Effector CD8-positive, alpha-beta T cell (primary cell): ENCODE measurements around the gene JAML.

Experiments used
- DNase-seq: peaks from one replicate; lab custom pipeline; 2025; lab: John Stamatoyannopoulos, UW

Gene JAML

DNA sequence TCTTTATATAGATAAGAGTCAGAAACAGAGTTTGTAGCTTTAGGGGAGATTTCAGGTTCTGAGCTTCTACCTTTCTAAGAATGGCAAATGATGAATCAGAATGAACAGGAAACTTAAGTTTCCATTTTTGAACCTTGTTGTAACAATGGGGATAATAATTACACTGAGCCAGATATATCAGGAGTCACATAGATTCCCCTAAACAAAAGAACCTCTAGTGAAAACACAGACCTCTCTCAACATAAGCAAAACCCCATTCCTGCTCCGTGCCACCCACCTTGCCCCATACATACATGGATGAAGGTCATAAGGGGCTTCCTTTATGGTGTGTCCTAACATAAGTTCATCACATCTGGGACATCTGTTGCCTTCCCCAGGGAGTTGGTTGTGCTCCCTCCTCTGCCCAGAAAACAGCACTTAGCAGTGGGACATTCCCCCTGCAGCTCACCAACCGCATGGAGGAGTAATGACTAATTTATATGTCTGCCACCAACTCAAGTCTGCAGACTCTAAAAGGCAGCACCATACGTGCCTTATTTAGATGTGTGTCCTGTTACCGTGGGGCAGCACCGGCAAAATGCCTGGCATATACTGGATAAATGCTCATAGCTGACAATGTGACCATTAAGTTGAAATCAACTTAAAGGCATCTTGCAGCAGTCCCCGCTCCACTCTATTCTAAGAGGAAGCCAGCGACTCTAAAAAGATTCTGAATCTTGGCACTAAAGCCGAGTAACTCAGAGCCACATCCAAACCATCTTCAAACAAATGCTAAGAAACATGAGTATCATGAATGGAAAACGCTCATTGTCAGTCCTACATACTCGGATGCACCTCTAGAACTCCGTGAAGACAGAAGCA is 8.0 kb downstream of the JAML start:
- DNase-seq: no peak

DNA sequence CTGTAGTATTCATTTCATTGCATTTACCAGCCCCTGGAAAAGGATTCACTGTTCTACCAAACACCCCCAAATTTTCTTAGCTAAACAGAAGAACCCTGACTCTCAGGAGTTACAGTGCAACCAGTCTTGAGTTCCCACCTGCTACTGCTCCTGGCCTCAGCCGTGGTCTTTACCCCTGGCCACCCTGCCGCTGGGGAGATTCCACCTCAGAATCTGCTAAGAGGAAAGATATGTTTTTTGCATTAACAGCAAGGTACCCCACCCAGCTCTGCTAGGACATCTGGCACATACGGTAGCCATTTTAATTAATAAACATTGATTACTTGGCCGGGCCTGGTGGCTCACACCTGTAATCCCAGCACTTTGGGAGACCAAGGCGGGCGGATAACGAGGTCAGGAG is 9.0 kb downstream of the JAML start:
- DNase-seq: no peak

DNA sequence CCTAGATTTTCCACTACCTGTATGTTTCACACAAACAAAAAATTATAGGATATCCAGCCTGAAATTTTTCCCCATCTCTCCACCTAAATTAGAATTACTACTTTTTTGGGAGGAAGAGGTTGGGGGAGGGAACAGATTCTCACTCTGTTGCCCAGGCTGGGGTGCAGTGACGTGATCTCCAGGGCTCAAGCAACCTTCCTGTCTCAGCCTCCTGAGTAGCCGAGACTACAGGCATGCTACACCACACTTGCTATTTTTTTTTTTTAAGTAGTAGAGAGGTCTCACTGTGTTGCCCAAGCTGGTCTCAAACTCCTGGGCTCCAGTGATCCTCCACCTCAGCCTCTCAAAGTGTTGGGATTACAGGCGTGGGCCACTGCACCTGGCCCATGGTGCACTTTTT is 9.5 kb downstream of the JAML start:
- no peak for DNase-seq

DNA sequence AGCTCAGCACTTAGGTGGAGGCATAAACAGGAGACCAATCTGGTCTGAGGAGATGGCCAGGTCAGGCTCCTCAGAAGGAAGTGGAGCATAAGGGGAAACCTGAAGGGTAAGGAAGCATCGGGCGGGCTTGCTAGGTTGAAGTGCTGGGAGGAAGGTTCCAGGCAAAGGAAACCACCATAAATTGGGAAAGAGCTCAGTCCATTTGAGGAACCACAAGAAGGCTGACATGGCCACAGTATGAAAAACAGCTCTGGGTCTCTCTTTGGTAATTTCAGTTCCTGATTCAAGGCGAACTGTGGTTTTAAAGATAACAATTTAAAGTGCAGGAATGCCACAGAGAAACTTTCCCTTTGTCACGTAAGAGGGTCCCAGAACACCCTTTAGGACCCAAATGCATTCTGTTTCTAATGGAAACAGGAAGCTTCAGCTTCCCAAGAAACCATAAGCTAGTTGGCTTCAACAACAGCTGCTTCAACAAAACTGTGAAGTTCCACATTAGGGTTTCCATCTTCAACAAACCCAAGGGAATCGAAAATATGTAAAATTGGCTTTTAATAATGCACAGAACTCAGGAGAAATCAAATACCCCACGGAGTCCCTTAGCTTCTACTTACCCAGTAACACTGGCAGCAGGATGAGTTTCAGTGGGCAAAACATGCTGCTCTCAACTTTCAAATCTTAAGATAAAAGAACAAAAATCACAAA is 10.4 kb downstream of the JAML start:
- DNase-seq: no peak

DNA sequence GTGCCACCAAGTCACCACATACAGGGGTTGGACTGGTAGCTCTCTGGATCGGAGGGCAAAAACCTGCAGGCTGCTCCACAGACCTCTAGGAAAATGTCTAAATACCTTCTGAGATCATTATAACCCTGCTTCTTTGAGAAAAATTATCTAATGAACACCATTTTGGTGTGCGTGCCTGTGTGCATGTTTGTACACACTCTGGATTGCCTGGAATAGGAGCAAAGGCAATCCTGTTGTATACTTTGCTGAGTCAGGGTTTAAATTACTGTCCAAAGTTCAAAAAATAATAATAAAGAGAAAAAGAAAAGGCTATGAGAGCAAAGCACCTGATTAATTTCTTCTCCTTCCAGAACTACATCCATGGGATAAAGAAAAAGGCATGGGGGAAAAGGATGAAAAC is 11.0 kb downstream of the JAML start:
- no peak for DNase-seq

DNA sequence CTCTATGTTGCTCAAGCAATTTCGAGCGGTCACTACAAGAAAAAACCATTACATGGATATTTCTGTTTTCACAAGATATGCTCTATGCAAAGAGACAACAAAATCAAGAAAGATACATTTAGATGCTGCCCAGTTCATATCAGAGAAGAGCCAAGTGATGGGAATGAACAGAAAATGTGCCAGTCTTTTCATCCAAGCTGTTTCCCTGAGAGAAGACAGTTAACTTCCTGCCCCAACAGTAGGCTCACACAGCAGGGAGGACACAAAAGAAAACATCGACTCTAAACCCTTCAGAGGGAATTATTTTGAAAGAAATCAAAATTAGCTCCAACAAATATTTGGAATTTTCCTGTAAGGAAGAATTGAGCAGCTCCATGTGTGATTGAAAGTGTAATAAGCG is 11.6 kb downstream of the JAML start:
- no peak for DNase-seq

DNA sequence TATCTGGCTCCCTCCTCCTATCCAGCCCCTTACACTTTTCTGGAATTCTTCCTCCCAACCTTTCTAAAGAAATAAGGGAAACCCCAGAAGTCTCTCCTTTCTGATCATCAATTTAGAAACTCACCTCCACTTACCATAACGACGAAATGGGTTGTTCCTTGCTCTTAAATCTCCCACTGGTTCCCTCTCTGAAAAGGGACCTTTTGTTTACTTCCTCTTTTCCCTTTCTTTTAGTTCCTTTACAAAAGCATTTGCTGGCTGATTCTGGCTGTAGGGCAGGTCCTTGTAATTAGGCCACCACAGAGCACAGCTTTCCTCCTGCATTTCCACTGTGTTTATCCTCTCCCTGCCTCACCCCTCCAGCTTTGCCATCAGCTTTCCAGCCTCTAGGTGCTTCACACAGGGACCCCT is 12.0 kb downstream of the JAML start:
- DNase-seq: no peak

DNA sequence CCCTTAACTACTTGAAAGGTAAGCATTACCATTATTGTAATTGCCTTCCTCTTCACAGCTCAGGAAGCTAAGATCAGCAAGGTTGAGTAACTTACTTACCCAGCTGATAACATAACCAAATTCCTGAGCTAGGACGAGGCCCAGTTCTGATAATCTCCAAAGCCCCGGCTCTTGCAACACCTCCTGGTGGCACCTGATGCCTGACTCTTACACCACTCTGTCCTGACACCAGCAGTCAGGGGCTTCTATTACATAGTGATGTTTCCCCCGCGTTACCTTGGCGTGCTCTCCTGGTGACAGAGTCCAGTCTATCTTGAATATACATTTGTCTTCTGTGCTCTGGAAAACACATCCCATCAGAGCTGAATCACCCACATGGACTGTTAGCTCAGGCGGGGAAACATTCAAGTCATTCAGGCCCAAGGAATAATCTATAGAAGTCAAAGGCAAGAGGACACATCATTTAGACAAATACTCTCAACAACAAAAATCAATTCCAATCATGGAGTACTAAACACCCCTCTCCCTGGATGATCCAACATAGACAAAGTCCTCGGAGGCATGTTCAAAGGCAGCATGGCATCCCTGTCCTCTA is 12.6 kb downstream of the JAML start:
- DNase-seq: no peak

DNA sequence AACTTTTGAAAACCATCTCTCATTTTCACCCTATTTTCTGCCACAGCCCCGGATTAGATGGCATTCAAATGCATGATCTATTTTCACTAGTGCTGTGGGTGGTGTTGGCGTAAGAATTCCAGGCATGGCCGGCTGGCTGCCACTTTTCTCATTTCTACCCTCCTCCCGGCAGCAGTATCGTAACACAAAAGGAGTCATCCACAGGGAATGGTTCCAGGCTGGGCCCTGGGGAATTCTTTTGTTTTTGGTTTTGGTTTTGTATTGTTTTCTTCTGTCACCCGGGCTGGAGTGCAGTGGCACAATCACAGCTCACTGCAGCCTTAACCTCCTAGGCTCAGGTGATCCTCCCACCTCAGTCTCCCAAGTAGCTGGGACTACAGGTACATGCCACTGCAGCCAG is 13.8 kb downstream of the JAML start:
- no peak for DNase-seq

DNA sequence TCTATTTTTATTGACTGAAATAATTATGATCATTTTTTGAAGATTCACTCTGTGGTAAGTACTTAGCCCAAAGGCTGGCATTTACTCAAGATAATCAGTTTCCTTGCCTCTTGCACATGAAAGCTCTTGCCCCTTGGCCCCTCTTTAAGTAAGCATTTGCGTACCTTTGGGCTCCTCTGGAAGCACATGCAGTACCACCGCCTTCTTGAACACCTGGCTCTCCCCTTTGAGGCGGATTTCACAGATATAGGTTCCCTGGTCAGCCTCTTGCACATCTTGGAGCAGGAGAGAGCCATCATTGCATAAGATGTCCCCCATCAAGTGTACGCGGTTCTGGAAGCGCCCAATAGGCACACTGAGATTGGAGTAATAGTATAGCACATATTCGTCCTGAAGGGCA is 14.5 kb downstream of the JAML start:
- DNase-seq: no peak

DNA sequence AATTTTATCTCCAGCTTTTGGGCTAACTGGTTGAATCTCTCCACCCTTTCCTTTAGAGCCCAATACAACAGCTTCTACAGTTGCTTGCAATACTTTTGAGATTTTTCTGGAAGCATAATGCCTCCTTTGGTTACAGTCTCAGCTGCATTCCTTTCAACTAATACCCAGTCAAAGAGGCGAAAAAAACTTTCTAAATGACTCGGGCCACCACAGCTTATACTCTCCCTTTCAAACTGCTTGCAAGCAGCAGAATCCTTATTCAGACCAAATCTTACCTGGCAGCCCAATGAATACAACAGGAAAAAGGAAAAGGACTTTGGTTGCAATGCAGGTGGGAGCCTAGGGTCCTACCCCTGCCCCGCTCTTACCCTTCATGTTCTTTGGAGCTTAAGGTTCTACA is 15.8 kb downstream of the JAML start:
- no peak for DNase-seq

DNA sequence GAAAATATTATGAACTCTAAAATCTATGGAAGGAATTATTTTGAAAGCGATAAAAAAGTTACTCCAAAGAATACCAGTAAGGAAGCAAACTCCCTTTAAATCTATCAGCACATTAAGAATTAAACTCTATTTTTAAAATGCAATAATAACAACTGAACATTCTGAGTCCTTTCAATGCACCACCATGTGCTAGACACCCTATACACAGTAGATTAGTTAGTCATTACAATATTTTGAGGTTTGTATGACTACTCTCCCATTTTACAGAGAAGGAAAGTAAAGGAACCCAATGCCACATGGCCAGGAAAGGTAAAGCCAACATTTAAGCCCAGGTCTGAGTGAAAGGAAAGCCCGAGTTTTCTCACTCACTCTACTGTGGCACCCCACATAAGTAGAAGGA is 17.7 kb downstream of the JAML start:
- no peak for DNase-seq

DNA sequence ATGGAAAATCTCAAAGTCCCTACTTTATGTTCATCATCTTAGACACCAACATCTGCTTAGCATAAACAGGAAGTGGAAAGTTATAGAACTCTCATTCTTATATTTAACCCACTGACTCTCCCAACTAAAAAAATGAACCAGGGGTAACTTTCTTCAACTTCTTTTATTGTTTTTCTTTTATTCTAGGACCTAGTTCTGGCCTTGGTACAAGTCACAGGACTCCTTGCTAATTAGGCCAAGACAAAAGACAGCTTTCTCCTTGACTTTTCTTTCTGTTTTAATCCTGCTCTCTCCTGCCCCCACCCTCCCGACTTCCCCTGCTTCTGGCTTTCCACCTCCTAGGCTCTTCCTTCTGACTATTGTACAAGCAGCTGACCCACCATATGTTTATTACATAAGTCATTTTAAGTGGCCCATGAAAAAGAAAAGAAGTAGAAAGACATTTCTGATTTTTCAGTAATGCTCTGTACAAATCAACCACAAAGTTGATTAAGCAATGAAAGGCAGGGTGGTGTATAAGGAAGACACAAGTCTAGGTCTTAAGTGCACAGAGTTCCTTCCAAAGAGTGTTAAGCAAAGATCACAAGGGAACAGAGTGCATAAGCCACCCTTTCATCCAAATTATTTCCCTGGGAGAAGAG is 18.3 kb downstream of the JAML start:
- DNase-seq: no peak

DNA sequence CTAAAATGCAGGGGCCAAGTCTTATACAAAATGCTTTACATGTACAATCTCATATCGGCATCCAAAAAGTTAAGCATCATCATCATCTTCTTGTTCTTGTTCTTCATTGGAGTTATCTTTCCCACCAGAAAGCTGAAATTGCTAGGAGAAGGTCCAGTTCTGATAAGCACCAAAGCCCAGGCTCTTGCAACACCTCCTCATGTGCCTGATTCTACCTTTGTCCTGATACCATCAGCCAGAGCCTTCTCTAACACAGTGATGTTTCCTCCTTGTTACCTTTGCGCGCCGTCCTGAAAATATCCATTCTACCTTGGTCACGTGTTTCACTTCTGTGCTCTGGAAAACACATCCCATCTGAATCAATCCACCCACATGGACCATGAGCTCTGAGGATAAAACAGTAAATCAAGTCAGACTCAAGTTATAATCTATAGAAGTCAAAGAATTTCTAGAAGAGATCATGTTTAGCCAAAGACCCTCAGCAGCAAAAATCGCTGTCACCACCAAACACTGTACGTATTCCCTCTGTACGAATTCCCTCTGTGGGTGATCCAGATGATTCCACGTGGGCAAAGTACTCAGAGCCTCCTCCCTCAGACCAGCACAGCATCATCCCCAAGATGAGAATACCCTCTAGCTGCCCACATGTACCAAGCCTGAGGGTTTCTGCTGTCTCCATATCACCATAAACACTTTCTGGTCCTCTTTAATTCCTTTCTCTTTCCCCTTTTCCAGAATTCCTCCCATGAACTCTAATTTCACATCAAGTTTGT is 19.0 kb downstream of the JAML start:
- DNase-seq: no peak

DNA sequence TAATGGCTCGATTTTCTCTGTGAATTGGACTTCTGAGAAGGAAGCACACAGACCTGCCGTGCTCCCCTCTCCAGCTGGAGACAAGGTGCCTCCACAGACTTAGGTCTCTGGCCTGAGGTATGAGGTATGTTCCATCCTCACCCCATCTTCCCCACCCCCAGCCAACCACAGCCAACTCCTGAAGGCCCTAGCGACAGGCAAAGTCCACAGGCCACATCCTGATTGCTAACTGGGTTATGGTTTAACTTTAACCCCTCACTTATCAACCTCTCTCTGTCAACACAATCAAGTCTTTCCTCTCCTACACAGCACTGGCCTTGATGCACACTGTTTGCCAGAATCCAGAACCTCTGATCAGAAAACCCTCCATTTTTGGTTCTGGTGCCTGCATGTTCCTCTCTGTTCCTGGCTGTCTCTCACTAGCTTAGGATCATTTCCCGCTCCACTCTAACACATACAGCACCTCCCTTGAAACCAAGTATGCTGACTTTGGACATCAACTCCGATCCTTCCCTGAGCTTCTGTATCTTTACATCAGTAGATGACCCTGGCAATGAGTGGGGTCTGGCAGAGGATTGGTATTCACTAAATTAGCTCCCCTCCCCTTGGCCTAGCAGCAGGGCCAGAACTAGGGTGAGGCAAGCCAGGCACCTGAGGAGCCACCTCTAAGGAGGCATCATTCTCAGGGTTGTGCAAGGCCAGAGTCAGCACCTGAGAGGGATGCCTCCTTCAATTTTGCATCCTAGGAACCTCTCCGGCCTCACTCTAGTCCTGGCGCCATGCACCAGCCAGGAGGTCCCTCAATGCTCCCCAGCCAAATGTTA is 22.0 kb downstream of the JAML start:
- no peak for DNase-seq

DNA sequence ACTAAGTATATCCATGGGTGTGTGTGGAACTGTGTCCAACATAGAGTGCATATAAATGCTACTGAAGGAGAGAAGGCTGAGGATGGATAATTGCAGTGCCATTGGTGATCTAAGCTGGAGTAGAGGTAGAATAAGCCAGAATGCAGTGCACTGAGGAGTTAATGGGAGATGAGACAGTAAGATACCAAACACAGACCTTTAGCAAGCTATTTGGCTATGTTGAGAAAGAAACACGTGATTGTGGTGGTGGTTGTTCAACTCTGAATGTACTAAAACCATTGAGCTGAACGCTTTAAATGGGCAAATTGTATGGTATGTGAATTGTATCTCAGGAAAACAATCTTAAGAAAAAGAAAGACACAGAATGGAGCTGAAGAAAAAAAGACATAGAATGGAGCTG is 22.8 kb downstream of the JAML start:
- DNase-seq: no peak

DNA sequence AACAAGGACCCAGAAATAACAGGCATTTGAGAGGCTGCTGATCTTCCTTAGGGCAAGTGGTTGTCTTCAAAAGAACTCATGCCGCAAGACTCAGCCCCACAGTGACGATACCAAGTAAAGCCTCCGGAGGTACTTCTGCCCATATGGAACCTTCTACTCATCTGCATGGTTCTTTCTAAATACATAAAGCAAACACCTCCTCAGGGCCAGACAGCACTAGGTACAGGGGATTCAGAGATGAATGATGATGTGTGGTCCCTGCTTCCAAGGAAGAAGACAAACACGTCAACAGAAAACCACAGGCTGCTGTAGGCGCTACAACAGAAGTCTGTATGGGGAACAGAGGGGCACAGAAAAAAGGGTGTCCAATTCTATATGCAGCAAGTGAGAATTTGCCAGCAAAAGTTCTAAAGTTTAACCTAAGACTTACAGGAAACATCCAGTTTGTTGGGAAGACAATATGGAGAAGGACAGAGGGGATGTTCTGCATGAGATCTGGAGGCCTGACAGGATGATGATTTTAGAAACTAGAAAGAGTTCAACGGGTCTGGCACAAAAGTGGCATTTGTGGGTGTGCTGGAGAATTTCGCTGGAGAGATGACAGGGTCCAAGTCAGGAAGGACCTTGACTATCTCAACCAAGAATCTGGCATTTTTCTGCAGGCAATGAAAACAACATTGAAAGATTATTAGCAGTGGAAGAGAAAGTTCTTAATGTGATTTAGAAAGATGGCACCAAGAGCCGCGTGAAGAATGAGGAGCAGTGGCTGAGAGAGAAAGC is 23.7 kb downstream of the JAML start:
- peak; percentile 17 for DNase-seq

DNA sequence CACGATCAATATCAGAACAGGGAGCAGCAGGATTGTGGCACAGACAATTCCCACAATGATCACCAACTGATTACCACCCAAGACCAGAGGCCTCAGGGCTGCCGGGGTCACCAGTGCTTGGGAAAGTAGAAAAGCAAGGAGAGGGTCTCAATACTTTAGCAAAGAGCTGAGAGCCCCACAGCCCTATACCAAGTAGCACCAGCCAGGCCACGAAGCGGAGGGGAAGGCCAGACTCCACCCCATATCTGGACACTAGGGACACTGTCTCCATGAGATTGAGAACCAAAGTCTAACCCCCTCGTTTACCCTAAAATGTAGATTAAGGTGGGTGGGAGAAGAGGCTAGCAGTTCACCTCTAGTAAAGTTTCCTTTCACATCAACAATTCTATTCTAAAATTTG is 24.3 kb downstream of the JAML start:
- DNase-seq: no peak

DNA sequence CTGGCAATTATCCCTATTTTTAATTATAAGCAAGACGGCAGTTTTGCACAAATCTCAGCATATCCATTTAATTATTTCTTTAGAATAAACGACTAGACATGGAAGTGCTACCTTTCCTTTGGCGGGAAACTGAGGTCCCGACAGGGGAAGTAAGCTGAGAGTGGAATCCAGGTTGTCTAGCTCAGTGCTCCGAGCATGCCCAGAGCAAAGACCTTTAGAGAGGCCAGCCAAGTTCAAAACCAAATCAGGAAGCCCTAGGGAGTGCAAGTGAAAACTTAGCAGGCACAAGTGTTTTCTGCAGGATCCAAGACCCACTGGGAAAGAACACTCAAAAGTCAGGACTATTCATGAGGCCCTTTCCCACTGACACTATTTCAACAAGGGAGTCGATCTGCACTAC is 25.7 kb downstream of the JAML start:
- no peak for DNase-seq

DNA sequence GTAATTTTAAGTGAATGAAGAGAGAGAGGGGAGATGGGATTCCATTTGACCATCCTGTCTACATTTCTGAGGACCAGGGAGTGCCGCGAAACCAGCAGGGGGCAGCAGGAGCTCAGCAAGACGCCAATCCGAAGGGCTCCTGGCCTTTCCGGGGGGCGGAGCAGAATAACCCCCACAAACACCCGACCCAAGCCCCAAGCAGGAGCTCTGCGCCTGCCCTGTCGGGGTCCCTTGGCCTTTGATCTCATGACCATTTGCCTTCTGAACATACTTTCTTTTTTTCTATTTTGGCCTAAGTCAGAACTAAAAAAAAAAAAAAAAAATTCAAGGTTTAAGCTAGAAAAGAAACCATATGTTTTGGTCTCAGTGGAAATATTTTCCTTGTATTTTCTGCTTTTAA is 26.4 kb downstream of the JAML start:
- peak; percentile 74 for DNase-seq
